ENCODE measurements around the gene RGL3.

DNA sequence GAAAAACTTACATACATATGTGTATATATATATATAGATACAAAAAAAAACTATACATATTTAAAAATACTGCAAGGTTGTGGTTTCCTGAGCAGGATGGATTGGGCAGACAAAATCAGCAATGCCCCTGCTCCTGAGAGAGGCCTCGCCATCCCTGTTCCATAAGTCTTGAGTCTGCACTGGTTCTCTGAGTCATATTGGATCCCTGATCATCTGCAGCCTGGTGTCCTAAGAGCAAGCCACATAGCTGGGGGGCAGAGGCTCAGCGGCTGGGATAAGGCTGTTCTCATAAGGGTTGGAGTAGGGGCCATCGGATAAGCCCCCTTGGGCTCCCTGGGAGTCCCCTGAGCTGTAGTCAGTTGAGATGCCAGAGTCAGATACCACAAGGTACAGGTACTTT lies 41.4 kb downstream of the RGL3 start:
- TF ChIP-seq EZH2phosphoT487 (IDR thresholded peaks at IDR 0.05; ENCODE audit: insufficient read depth, low read depth) = no peak
- no peak for TF ChIP-seq EZH2 (IDR thresholded peaks at IDR 0.05; ENCODE audit: insufficient read depth, poor library complexity, severe bottlenecking)
